HEK293 (cell line): ENCODE data around the gene MTFMT.

Experiments used
- CTCF ChIA-PET: fragments of 350-600 bp; formaldehyde crosslinking; extraction: SDS; loops from one replicate; lab custom pipeline; 2021; ENCODE audit warnings: antibody characterized with exemption; lab: Yijun Ruan, JAX
- POLR2A ChIA-PET: fragments of 300-600 bp; formaldehyde crosslinking; extraction: SDS; loops from one replicate; lab custom pipeline; 2020; ENCODE audit warnings: antibody characterized with exemption, inconsistent platforms; lab: Yijun Ruan, JAX
- H3K27ac ChIP-seq: fragments of 200-500 bp; sonication (Bioruptor generic); 2 replicates; pipeline ENCODE4 v1.5.1; 2014; ENCODE audit warnings: low read depth, low read length, control low read depth, inconsistent platforms; ENCODE audit errors: extremely low read depth
- H3K36me3 ChIP-seq, 2 experiments: fragments of 200-500 bp in 1 of 2; sonication (Bioruptor generic) in 1 of 2; 1 replicate in 1 of 2; 2 replicates in 1 of 2; pipeline ENCODE4 v1.5.1; 2014 to 2017; ENCODE audit warnings: inconsistent platforms in 2 of 2, low read length in 2 of 2; ENCODE audit not compliant: control insufficient read depth in 2 of 2, insufficient read depth in 1 of 2
- H3K4me1 ChIP-seq: fragments of 200-500 bp; sonication (Bioruptor generic); 2 replicates; pipeline ENCODE4 v1.5.1; 2014; ENCODE audit warnings: mild to moderate bottlenecking, low read length, inconsistent platforms; ENCODE audit not compliant: control insufficient read depth, insufficient read depth
- H3K4me3 ChIP-seq: 2 replicates; pipeline ENCODE4 v1.5.1; 2011; ENCODE audit warnings: low read depth, mild to moderate bottlenecking, control low read depth, low read length, moderate library complexity
- H3K9me3 ChIP-seq: fragments of 200-500 bp; sonication (Bioruptor generic); 2 replicates; pipeline ENCODE4 v1.5.1; 2014; ENCODE audit warnings: low read depth, low read length, inconsistent platforms; ENCODE audit not compliant: control insufficient read depth, insufficient read depth
- EGR2 ChIP-seq: fragments of 450-650 bp; formaldehyde crosslinking; IDR thresholded peaks from 2 replicates; pipeline ENCODE4 v1.5.1; 2016; ENCODE audit warnings: low read depth, missing biosample characterization, missing genetic modification characterization
- GLIS2 ChIP-seq: fragments of 450-650 bp; formaldehyde crosslinking; IDR thresholded peaks from 2 replicates; pipeline ENCODE4 v1.5.1; 2016; ENCODE audit warnings: missing biosample characterization, missing genetic modification characterization
- SCRT1 ChIP-seq: fragments of 450-650 bp; formaldehyde crosslinking; IDR thresholded peaks from 2 replicates; pipeline ENCODE4 v1.5.1; 2016; ENCODE audit warnings: missing biosample characterization, missing genetic modification characterization, borderline replicate concordance
- SP2 ChIP-seq: fragments of 450-650 bp; formaldehyde crosslinking; IDR thresholded peaks from 2 replicates; pipeline ENCODE4 v1.5.1; 2016; ENCODE audit warnings: missing biosample characterization, missing genetic modification characterization
- ZBTB1 ChIP-seq: fragments of 450-650 bp; formaldehyde crosslinking; IDR thresholded peaks from 2 replicates; pipeline ENCODE4 v1.5.1; 2016; ENCODE audit warnings: missing biosample characterization, missing genetic modification characterization
- ZFHX2 ChIP-seq: fragments of 450-650 bp; formaldehyde crosslinking; conservative IDR thresholded peaks from 2 replicates; pipeline ENCODE4 v1.5.1; 2016; ENCODE audit warnings: missing biosample characterization, missing genetic modification characterization
- ZNF223 ChIP-seq: fragments of 450-650 bp; formaldehyde crosslinking; IDR thresholded peaks from 2 replicates; pipeline ENCODE4 v1.5.1; 2016; ENCODE audit warnings: missing biosample characterization, missing genetic modification characterization
- ZNF335 ChIP-seq: fragments of 450-650 bp; formaldehyde crosslinking; conservative IDR thresholded peaks from 2 replicates; pipeline ENCODE4 v1.5.1; 2016; ENCODE audit warnings: missing biosample characterization, missing genetic modification characterization
- ZNF341 ChIP-seq: fragments of 450-650 bp; formaldehyde crosslinking; IDR thresholded peaks from 2 replicates; pipeline ENCODE4; 2016; ENCODE audit warnings: low read depth, missing biosample characterization, missing genetic modification characterization
- ZNF404 ChIP-seq: fragments of 450-650 bp; formaldehyde crosslinking; IDR thresholded peaks from 2 replicates; pipeline ENCODE4 v1.5.1; 2017; ENCODE audit warnings: missing biosample characterization, missing genetic modification characterization
- ZNF416 ChIP-seq: fragments of 450-650 bp; formaldehyde crosslinking; IDR thresholded peaks from 2 replicates; pipeline ENCODE4 v1.5.1; 2016; ENCODE audit warnings: missing biosample characterization, missing genetic modification characterization
- ZNF426 ChIP-seq: fragments of 450-650 bp; formaldehyde crosslinking; IDR thresholded peaks from 2 replicates; pipeline ENCODE4 v1.5.1; 2017; ENCODE audit warnings: missing biosample characterization, missing genetic modification characterization, mild to moderate bottlenecking, inconsistent platforms, moderate library complexity
- ZNF501 ChIP-seq: fragments of 450-650 bp; formaldehyde crosslinking; IDR thresholded peaks from 2 replicates; pipeline ENCODE4 v1.5.1; 2016; ENCODE audit warnings: missing biosample characterization, missing genetic modification characterization
- TF ChIP-seq, protein P1 (sequence below): fragments of 450-650 bp; formaldehyde crosslinking; IDR thresholded peaks from 2 replicates; pipeline ENCODE4; 2016; ENCODE audit warnings: missing biosample characterization, missing genetic modification characterization
- TF ChIP-seq, protein P2 (sequence below): fragments of 450-650 bp; formaldehyde crosslinking; IDR thresholded peaks from 2 replicates; pipeline ENCODE4 v1.5.1; 2016; ENCODE audit warnings: missing biosample characterization, missing genetic modification characterization, low read depth
- TF ChIP-seq, protein P3 (sequence below): fragments of 450-650 bp; formaldehyde crosslinking; optimal IDR thresholded peaks from 2 replicates; pipeline ENCODE3; 2016; ENCODE audit warnings: missing biosample characterization, mild to moderate bottlenecking, missing genetic modification characterization

Gene MTFMT

DNA sequence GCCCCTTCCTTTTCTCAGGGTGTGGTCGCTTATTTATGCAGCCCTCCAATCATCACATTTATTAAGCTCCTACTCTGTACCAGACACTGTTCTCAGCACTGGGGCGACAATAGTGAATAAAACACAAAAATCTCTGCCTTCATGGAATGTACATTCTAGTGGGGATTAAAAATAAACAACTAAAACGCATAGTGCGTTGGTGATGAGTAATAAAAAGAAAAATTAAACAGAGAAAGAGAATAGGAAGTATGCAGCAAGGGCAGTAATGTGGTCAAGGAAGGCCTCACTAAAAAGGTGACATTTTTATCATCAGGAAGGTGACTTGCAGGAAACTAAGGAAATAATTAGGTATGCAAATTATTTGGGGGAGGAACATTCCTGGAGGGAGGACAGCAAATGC lies 20.8 kb upstream of the MTFMT start (continued):
- TF ChIP-seq, protein P1, sequence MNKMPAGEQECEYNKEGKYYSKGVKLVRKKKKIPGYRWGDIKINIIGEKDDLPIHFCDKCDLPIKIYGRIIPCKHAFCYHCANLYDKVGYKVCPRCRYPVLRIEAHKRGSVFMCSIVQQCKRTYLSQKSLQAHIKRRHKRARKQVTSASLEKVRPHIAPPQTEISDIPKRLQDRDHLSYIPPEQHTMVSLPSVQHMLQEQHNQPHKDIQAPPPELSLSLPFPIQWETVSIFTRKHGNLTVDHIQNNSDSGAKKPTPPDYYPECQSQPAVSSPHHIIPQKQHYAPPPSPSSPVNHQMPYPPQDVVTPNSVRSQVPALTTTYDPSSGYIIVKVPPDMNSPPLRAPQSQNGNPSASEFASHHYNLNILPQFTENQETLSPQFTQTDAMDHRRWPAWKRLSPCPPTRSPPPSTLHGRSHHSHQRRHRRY (tag by site-specific recombination), result no peak
- TF ChIP-seq, protein P2, sequence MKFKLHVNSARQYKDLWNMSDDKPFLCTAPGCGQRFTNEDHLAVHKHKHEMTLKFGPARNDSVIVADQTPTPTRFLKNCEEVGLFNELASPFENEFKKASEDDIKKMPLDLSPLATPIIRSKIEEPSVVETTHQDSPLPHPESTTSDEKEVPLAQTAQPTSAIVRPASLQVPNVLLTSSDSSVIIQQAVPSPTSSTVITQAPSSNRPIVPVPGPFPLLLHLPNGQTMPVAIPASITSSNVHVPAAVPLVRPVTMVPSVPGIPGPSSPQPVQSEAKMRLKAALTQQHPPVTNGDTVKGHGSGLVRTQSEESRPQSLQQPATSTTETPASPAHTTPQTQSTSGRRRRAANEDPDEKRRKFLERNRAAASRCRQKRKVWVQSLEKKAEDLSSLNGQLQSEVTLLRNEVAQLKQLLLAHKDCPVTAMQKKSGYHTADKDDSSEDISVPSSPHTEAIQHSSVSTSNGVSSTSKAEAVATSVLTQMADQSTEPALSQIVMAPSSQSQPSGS (tag by site-specific recombination), result no peak
- TF ChIP-seq SCRT1 (tag by site-specific recombination) (no peak), ZNF341 (tag by site-specific recombination) (no peak), ZBTB1 (no peak), ZNF416 (tag by site-specific recombination) (no peak)
- TF ChIP-seq, all 188 proteins: peak for 0

DNA sequence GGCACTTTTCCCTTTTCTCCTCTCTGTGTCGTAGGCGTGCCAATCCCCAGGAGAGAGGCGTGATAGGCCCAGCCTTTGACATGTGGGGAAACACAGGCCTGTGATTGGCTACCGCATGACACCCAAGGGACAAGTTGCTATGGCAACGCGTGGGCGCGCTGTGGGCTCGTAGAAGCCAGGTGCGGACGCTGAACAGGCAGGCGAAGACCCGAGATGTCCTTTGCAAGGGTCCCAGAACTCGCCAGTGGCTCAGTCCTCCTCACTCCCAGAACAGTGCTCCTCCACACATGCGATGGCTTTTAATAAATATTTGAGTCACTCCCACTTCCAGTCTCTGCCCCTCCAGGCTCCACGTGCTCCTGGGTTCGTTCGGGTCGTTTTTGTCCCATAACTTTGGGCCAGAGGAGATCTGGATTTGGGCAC lies 20.0 kb upstream of the MTFMT start:
- Histone ChIP-seq H3K4me3 (no peak overlapping the region), H3K36me3 (no peaks in the 10 kb centered on the region), H3K27ac (no peak overlapping the region), H3K4me1 (no peaks in the 10 kb centered on the region), H3K9me3 (no peaks in the 10 kb centered on the region)
- POLR2A ChIA-PET, result no interaction called here
- TF ChIP-seq ZNF501 (tag by site-specific recombination), result no peak
- TF ChIP-seq ZNF426 (tag by site-specific recombination), result no peak
- TF ChIP-seq GLIS2, result peak; percentile 27; the same call in 1 of the 2 replicates
- peak; percentile 50 for TF ChIP-seq ZNF335 (tag by site-specific recombination)
- TF ChIP-seq ZFHX2 (tag by site-specific recombination), result peak; percentile 84
- no peak for TF ChIP-seq ZNF404 (tag by site-specific recombination)
- peak; percentile 66 for TF ChIP-seq EGR2 (tag by site-specific recombination)
- TF ChIP-seq, protein P3, sequence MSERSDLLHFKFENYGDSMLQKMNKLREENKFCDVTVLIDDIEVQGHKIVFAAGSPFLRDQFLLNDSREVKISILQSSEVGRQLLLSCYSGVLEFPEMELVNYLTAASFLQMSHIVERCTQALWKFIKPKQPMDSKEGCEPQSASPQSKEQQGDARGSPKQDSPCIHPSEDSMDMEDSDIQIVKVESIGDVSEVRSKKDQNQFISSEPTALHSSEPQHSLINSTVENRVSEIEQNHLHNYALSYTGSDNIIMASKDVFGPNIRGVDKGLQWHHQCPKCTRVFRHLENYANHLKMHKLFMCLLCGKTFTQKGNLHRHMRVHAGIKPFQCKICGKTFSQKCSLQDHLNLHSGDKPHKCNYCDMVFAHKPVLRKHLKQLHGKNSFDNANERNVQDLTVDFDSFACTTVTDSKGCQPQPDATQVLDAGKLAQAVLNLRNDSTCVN, result peak; percentile 24
- peak; percentile 82 for TF ChIP-seq SP2 (tag by site-specific recombination)
- TF ChIP-seq ZNF223 (tag by site-specific recombination), result no peak
- CTCF ChIA-PET, result no interaction called here

DNA sequence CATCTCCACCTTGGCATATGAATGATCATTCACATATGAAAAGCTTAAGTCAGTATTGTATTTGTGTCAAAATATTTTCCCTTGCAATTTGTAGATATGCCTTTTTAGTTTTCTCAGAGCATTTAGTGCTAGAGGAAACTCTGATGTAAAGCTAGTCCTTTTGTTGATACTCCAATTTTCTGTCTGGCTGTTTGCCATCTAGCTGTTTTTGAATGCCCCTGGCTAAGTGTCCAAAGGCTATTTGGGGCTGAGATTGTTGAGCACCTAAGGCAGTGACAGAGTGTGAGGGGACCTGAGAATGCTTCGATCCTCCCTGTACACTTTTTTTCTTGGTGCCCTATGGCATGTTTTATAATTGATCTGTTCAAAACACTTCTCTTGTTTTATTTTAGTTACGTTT lies 18.8 kb upstream of the MTFMT start:
- ChIA-PET POLR2A (no interaction called here), CTCF (interaction anchor here (1.0 kb wide), 1 partner anchor 53 kb away, joined by 4 read pairs; no protein-coding TSS in a partner anchor)
- Histone ChIP-seq H3K4me3 (no peak overlapping the region), H3K36me3 (no peaks in the 10 kb centered on the region), H3K4me1 (no peaks in the 10 kb centered on the region), H3K9me3 (no peaks in the 10 kb centered on the region), H3K27ac (no peak overlapping the region)
- TF ChIP-seq ZFHX2 (tag by site-specific recombination), result no peak
- TF ChIP-seq ZNF404 (tag by site-specific recombination), result 0 out of 2 replicates have a peak, but pooled peaks have one; percentile 58
